HepG2 (cell line): ENCODE results near the gene SFPQ. TPM values are rescaled to one million over a fixed set of nuclear protein-coding genes. Genes with fewer than 3 reads are reported as not detected.

Experiments used
- CREBL2 ChIP-seq: sonication (generic); formaldehyde crosslinking; IDR thresholded peaks from 2 replicates; pipeline ENCODE4 v1.8.1; 2023; ENCODE audit warnings: missing genetic modification reagents, mild to moderate bottlenecking, borderline replicate concordance
- FOXO1 ChIP-seq: sonication (generic); formaldehyde crosslinking; IDR thresholded peaks from 2 replicates; pipeline ENCODE4 v1.4.0; 2020; ENCODE audit warnings: missing genetic modification reagents
- KLF16 ChIP-seq, 2 experiments: sonication (generic) in 1 of 2; formaldehyde crosslinking in 1 of 2; IDR thresholded peaks; 2 replicates each; pipeline versions ENCODE4 v1.6.1 to v1.8.0; 2016 to 2023; ENCODE audit warnings: missing genetic modification reagents in 2 of 2, missing compliant biosample characterization in 1 of 2
- MTERF4 ChIP-seq: sonication (generic); formaldehyde crosslinking; IDR thresholded peaks from 2 replicates; pipeline ENCODE4 v1.8.0; 2023; ENCODE audit warnings: mild to moderate bottlenecking, missing genetic modification reagents
- NCOR1 ChIP-seq: fragments of 200-600 bp; sonication (generic); IDR thresholded peaks from 2 replicates; pipeline ENCODE4 v1.7.0; 2017; ENCODE audit warnings: antibody characterized with exemption, low read length, borderline replicate concordance
- NR0B2 ChIP-seq: sonication (generic); formaldehyde crosslinking; IDR thresholded peaks from 2 replicates; pipeline ENCODE4 v1.4.0; 2020; ENCODE audit warnings: mild to moderate bottlenecking, missing genetic modification reagents
- NR1H2 ChIP-seq: sonication (generic); formaldehyde crosslinking; IDR thresholded peaks from 2 replicates; pipeline ENCODE4 v1.8.1; 2022; ENCODE audit warnings: low read depth, missing genetic modification reagents, borderline replicate concordance
- PRDM15 ChIP-seq: sonication (generic); formaldehyde crosslinking; IDR thresholded peaks from 2 replicates; pipeline ENCODE4 v1.4.0; 2020; ENCODE audit warnings: missing genetic modification reagents
- SALL1 ChIP-seq: sonication (generic); formaldehyde crosslinking; IDR thresholded peaks from 2 replicates; pipeline ENCODE4 v1.8.0; 2022; ENCODE audit warnings: mild to moderate bottlenecking, missing genetic modification reagents
- SUZ12 ChIP-seq: fragments of 150-350 bp; IDR thresholded peaks from 2 replicates; pipeline ENCODE4 v1.6.1; 2014; ENCODE audit warnings: low read depth, low read length
- YY1 ChIP-seq: IDR thresholded peaks from 2 replicates; pipeline ENCODE4 v1.6.1; 2011; ENCODE audit warnings: low read length, low read depth, moderate library complexity, mild to moderate bottlenecking; ENCODE audit not compliant: insufficient read depth, insufficient replicate concordance
- ZC3H4 ChIP-seq: sonication (generic); formaldehyde crosslinking; IDR thresholded peaks from 2 replicates; pipeline ENCODE4 v1.4.0; 2020; ENCODE audit warnings: missing genetic modification reagents, borderline replicate concordance
- ZEB1 ChIP-seq: IDR thresholded peaks from 2 replicates; pipeline ENCODE4 v1.6.1; 2012; ENCODE audit warnings: mild to moderate bottlenecking, low read depth, inconsistent platforms; ENCODE audit not compliant: insufficient replicate concordance
- ZNF18 ChIP-seq: sonication (generic); formaldehyde crosslinking; IDR thresholded peaks from 2 replicates; pipeline ENCODE4 v1.8.0; 2022; ENCODE audit warnings: mild to moderate bottlenecking, missing genetic modification reagents; ENCODE audit not compliant: insufficient replicate concordance
- ZNF335 ChIP-seq: sonication (generic); formaldehyde crosslinking; IDR thresholded peaks from 2 replicates; pipeline ENCODE4 v1.4.0; 2020; ENCODE audit warnings: missing genetic modification reagents
- ZNF547 ChIP-seq: sonication (generic); formaldehyde crosslinking; IDR thresholded peaks from 2 replicates; pipeline ENCODE4 v1.5.1; 2020; ENCODE audit warnings: mild to moderate bottlenecking, missing genetic modification reagents
- ZNF749 ChIP-seq: sonication (generic); formaldehyde crosslinking; IDR thresholded peaks from 2 replicates; pipeline ENCODE4 v1.8.0; 2022; ENCODE audit warnings: mild to moderate bottlenecking, missing genetic modification reagents, moderate library complexity, borderline replicate concordance
- ZNF790 ChIP-seq: sonication (generic); formaldehyde crosslinking; IDR thresholded peaks from 2 replicates; pipeline ENCODE4 v1.8.0; 2022; ENCODE audit warnings: missing genetic modification reagents, mild to moderate bottlenecking, borderline replicate concordance
- polyA plus RNA-seq, 8 experiments: library from polyadenylated mRNA; depleted of rRNA in 3 of 8; stranded (reverse) in 7 of 8; unstranded in 1 of 8; fragments of >200 nt; fragmentation: Illumina TruSeq in 4 of 8; extraction: Trizol in 4 of 8; gene quantifications; 2 replicates each; pipeline versions ENCODE4 v1.2.1 to v1.2.3, GENCODE V29; 2011 to 2016; ENCODE audit warnings: low read depth in 4 of 8, missing spikeins in 1 of 8, mixed read lengths in 1 of 8; ENCODE audit not compliant: insufficient read depth in 1 of 8
- total RNA-seq, 5 experiments: library from RNA; depleted of rRNA; stranded (reverse); fragments of >200 nt; fragmentation: Illumina TruSeq; extraction: Trizol; gene quantifications; 2 replicates each; pipeline ENCODE4 v1.2.3, GENCODE V29; 2016; ENCODE audit warnings: low read depth in 1 of 5

SFPQ gene
- total and polyA plus RNA-seq, 2 of the 13 experiments (the other 11 are each of a cell fraction or from before 2014, with no cell fraction given), result 101 to 292 TPM

GRCh38 chr1:35192056-35192852, 691 bp downstream of the SFPQ start (continued):
- TF ChIP-seq ZNF18 (CRISPR knock-in tag), result peak; percentile 75
- TF ChIP-seq NR0B2 (CRISPR knock-in tag), result no peak
- TF ChIP-seq NR1H2, result no peak
- TF ChIP-seq YY1, result peak; percentile 98
- peak; percentile 21; the same call in 1 of the 2 replicates for TF ChIP-seq ZNF547
- TF ChIP-seq NCOR1, result no peak
- no peak for TF ChIP-seq PRDM15
- TF ChIP-seq FOXO1 (CRISPR knock-in tag), result 0 out of 2 replicates have a peak, but pooled peaks have one; percentile 5
- TF ChIP-seq ZNF790 (CRISPR knock-in tag), result peak; percentile 86; the same call in 1 of the 2 replicates
- no peak for TF ChIP-seq SUZ12
- TF ChIP-seq SALL1, result no peak
- TF ChIP-seq KLF16 (CRISPR knock-in tag; IDR thresholded peaks at IDR 0.05), result no peak
- 0 out of 2 replicates have a peak, but pooled peaks have one; percentile 44 for TF ChIP-seq CREBL2 (CRISPR knock-in tag)
- TF ChIP-seq ZNF749 (CRISPR knock-in tag), result no peak
- no peak for TF ChIP-seq ZNF335 (CRISPR knock-in tag)
- no peak for TF ChIP-seq ZEB1
- TF ChIP-seq MTERF4 (CRISPR knock-in tag), result no peak
- no peak for TF ChIP-seq ZC3H4 (CRISPR knock-in tag)
